A204.1 (cell line): ENCODE results near the gene WDR77.

Experiments
- FAIRE-seq: peaks from 2 replicates; lab custom pipeline; 2012; peaks lifted over from hg19 to GRCh38; lab: Jason Lieb, UNC

The WDR77 gene

GRCh38 chr1:111436726-111437125, 12.3 kb downstream of the WDR77 start:
- no peak for FAIRE-seq

GRCh38 chr1:111424281-111424680, 24.8 kb downstream of the WDR77 start:
- no peak for FAIRE-seq

DNA sequence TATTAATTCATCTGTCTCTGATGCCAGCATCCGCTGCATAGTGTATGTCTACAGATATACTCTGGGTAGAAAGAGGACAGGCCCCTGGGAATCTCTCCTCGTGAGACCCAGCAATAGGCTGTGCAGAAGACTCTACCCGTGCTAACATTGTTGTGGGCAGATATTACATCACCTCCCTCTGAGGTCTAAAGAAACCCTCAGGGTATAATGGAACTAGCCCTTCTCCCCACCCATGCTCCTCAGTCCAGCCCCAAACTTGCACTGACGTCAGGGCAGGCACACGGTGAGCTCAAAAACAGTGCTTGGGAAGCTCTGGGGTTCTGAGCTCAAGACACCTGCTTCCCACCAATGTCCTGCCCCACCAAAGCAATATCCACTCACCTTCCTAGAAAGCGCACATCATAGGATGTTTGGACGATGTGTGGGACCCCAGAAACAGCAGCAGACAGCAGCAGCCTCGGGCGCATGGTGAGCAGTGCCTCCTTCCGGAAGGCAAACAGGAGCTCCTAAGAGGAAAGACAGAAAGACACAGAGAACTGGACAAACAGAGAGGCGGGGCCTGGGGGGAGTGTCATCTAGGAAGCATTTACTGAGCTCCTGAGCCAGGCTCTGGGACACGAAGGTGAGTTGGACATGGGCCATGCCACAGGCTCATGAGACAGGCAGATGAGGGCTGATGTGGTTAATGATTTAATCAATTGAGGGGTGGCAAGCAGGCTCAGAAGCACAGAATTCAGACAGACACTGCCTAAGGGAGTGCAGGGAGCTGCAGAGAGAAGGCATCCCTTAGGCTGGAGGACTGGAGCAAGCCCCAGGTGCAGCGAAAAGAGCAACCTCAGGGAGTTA, 26.3 kb downstream of the WDR77 start:
- no peak for FAIRE-seq

DNA sequence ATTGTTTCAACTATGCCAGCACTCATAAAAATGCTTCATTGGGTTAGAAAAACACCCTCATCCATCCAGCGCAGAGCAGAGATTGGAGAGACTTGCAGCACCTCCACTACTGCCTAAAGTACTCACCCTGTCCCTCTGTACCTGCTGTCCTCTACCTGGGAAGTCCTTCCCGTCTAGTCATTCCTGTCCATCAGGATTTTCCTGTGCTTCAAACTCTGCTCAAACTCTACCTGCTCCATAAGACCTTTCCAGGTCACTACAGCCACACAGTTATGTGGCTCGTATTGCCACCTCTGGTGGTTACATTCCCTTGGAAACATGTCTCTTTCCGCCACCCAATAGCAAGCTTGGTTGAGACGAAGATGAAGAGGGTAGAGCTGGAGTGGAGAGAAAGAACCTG, 28.7 kb downstream of the WDR77 start:
- no peak for FAIRE-seq

GRCh38 chr1:111419037-111419436, 30.0 kb downstream of the WDR77 start:
- no peak for FAIRE-seq

DNA sequence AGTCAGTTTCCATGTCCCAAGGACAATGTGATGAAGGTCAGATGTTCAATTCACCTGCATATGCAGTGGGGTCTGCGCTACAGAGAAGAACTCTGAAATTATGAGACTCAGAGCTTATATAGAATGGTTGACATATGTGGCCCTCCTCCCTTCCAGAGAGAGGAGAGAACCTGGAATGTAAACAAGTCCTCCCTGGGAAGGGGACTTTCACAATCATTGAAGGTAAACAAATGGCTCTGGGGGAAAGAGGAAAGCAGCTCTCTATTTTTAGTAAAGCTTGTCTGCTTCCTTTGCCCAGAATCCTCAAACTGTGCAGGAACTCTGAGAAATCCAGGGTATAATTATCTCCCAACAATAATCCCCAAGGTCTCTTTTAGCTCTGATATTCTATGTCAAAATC, 31.3 kb downstream of the WDR77 start:
- no peak for FAIRE-seq

DNA sequence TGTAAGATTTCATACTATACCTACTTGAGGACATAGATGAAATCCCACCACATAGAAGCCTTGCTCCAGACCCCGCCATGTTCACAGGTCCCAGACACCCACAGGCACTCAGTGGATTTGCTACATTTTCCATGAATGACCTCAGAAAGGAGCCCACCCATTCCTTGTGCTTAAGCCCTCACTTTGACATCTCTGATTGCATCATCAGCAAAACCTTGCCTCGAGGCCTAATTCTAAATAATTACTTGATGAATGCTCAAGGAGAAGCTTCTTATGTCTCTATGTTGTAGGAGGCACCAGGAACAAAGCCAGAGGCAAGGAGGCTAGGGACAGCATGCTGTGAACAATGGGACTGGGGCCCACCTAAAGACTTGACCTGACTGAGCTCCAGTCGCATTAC, 33.6 kb downstream of the WDR77 start:
- no peak for FAIRE-seq

DNA sequence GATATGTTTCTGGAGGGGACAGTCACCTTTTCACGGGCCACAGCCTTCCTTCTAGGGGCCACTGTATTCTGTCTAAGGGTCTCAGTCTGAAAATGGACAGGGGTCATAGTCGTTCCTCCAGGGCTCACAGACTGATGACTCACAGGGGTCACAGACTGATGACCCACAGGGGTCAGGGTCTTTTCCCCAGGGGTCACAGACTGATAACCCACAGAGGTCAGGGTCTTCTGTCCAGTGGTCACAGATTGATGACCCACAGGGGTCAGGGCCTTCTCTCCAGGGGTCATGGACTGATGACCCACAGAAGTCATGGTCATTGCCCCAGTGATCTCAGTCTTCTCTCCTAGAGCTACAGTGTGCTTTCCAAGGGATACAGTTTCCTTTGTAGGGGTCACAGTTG, 34.3 kb downstream of the WDR77 start:
- no peak for FAIRE-seq

DNA sequence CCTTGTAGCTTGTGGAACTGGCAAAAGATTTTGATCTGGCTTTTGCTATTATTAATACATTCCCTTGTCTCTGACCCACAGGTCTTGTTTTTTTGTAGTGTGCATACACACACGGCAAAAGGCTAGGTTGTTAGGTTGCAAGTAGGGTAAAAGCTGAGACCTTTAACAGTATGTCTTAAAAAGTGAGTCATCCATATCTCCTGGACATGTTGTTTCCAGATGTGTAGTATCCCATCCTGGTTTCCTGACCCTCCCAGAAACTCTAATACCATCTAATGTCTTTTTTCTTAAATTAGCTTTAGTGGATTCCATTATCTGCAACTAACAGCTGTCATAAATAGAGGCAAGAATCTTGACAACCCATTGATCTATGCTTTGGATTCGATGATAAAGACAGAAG, 36.2 kb downstream of the WDR77 start:
- FAIRE-seq = no peak

DNA sequence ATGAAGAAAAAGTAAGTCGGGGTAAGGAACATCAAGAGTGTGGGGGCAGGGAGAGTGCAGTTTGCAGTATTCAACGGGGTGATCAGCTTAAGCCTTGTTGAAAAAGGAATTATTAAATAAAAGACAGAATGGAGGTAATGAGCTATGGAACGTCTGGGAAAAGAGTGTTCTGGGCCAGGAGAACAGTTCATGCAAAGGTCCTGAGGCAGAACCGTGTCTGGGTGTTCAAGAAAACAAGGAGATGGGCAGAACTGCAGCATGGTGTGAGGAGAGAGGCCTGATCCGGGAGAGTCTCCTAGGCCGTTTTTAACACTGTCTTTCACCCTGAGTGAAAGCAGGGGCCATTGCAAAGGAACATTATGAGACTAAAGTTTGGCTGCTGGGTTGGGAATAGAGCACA, 41.8 kb downstream of the WDR77 start:
- no peak for FAIRE-seq

DNA sequence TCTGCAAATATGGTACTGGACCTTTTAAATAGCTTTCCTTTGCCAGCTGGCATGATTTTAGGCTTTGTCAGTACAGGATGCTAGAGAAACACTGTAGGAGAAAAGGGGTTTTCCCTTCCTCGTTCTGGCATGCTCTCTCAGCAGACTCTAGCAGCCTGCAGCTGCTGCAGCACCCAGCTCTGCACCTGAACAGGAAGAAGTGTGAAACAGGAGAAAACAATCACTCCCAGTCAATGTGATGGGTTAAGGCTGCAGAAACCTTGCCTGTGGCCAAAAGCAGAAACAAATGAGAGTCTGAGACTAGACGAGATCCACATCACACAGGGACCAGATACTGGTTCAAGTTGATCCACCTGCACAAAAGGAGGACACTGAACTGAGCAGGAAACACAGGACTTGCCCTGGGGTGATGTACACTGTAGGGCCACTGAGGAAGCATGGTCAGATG, 42.7 kb downstream of the WDR77 start:
- FAIRE-seq = no peak

DNA sequence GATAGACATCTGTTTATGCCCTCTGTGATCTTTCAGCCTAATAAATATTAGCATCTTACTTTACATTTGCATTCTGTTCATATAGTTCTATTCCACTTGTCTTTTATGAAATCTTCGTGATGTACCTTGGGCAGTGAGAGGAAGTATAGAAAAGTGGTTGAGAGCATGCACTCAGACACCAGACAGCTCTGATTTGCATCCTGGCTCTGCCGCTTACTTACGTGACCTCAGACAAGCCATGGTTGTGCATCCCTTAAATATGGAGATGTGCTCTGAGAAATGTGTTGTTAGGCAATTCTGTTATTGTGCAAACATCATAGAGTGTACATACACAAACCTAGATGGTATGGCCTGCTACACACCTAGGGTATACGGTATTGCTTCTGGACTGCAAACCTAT, 44.5 kb downstream of the WDR77 start:
- FAIRE-seq = no peak

DNA sequence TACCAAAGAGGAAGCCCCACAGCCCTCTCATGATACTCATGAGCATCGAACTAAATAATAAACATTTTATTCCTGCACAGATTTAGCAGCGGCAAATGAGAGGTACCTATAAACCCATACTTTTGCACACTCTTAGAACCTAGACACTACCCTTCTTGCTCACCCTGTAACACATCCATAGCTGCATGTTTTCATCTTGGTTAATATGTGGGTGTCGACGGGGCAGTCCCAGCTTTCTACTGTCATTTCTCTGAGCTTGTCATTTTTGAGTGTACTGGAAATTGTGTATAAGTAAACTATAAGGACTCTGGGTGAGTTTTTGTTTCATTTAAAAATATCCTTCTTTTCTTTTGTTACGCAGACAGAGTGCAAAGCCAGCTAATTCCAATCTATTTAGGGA, 47.0 kb downstream of the WDR77 start:
- FAIRE-seq = no peak

- FAIRE-seq = peak; percentile 93
Observed at GRCh38 chr1:111399792-111400610, 49.1 kb downstream of the WDR77 start.

DNA sequence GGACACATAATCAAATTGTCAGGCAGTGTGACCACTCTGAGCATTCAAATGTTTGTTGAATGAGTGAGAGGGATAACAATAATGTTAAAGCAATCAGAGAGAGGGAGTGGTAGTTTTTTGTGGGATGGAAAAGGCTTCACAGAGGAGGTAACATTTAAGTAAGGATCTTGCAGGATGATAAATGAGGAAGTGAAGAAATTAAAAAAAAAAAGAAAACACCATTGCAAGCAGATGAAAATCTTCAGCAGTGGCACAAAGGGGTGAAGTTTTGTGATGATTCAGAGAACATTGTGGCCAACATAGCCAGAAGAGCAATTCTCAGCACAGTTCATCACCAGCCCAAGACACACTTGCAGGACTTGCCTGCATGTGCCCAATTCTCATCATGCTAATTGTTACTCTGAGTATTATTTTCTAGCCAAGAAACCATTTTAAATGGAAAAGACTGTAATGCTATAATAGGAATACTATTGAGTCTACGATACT, 56.6 kb downstream of the WDR77 start:
- no peak for FAIRE-seq

- FAIRE-seq = no peak
Observed at GRCh38 chr1:111392042-111392441, 57.0 kb downstream of the WDR77 start.
